ENCODE data around the gene ADAM33.

The ADAM33 gene

GRCh38 chr20:3686867-3687321 is 5.1 kb upstream of the ADAM33 start:
- no peak for DNase-seq (ENCODE audit: low read depth)

- no peak for DNase-seq (ENCODE audit: low read depth)
These were observed 4.6 kb upstream of the ADAM33 start for GRCh38 chr20:3686421-3686820.

GRCh38 chr20:3685341-3685740 is 3.5 kb upstream of the ADAM33 start:
- DNase-seq (ENCODE audit: low read depth) = no peak

GRCh38 chr20:3681352-3681930 is 369 bp downstream of the ADAM33 start:
- no peak for DNase-seq (ENCODE audit: low read depth)

- DNase-seq (ENCODE audit: low read depth) = no peak
These were observed 984 bp downstream of the ADAM33 start for GRCh38 chr20:3680701-3681351.

- no peak for DNase-seq (ENCODE audit: low read depth)
These were observed 1.8 kb downstream of the ADAM33 start for GRCh38 chr20:3679749-3680700.

GRCh38 chr20:3678856-3679720 is 2.7 kb downstream of the ADAM33 start:
- no peak for DNase-seq (ENCODE audit: low read depth)

GRCh38 chr20:3678198-3678597 is 3.6 kb downstream of the ADAM33 start:
- DNase-seq (ENCODE audit: low read depth) = no peak

- no peak for DNase-seq (ENCODE audit: low read depth)
These were observed 4.1 kb downstream of the ADAM33 start for GRCh38 chr20:3677733-3678132.

GRCh38 chr20:3674995-3675900 is 6.6 kb downstream of the ADAM33 start:
- DNase-seq (ENCODE audit: low read depth) = no peak

GRCh38 chr20:3674447-3674846 is 7.4 kb downstream of the ADAM33 start:
- DNase-seq (ENCODE audit: low read depth) = no peak

- DNase-seq (ENCODE audit: low read depth) = no peak
These were observed 8.4 kb downstream of the ADAM33 start for GRCh38 chr20:3673221-3674070.

- DNase-seq (ENCODE audit: low read depth) = no peak
These were observed 9.2 kb downstream of the ADAM33 start for GRCh38 chr20:3672547-3673171.

- no peak for DNase-seq (ENCODE audit: low read depth)
These were observed 9.7 kb downstream of the ADAM33 start for GRCh38 chr20:3671986-3672546.

GRCh38 chr20:3670945-3671344 is 10.9 kb downstream of the ADAM33 start:
- DNase-seq (ENCODE audit: low read depth) = no peak

- DNase-seq (ENCODE audit: low read depth) = no peak
These were observed 11.3 kb downstream of the ADAM33 start for GRCh38 chr20:3670511-3670910.

GRCh38 chr20:3669710-3670367 is 12.0 kb downstream of the ADAM33 start:
- no peak for DNase-seq (ENCODE audit: low read depth)

- no peak for DNase-seq (ENCODE audit: low read depth)
These were observed 14.3 kb downstream of the ADAM33 start for GRCh38 chr20:3667434-3668037.

All from T follicular helper cell (primary cell).